GM21381 (cell line): Measurements from ENCODE around the gene DCAF4.

Experiments used
- ATAC-seq: cut with Tn5 transposase; IDR thresholded peaks from one replicate; pipeline ENCODE4 v1.9.1; 2021; ENCODE audit warnings: mild to moderate bottlenecking, moderate library complexity; ENCODE audit not compliant: unreplicated experiment

The DCAF4 gene

DNA sequence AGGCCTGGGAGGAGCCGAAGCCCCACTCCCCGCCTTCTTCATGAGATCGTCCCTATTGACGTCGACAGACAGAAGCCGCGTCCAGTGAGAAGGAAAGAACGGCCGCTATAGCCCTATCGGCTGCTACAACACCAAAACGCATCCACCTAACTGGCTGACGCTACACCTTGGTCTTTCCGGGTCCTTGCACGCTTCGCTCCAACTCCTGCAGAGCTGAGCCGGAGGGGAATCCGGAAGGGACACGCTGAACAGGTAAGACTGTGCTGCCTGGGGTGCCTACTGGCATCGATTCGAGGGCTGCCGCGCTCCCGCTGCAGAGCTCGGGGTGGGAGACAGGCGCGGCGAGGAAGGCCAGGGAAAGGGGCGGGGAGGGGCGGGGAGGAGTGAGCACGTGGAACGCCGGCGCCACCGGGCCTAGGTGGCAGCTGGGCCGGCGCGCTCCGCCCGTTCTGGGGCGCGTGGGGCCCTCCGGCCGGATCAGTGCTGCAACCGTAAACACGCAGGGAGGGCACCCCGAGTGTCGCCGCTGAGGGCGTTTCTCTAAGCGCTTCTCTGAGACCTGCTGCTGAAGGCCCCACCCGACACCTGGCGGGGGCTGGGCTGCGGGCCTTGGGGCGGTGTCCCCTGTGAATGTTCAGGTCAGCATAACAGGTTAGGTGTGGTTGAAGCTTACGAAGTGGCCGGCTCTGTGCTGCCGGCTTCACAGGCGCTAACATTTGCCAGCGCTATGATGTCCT is at the start of gene DCAF4:
Gene DCAF4 (plus strand): TSS at position 173 of the 737 bp plus-strand sequence. CDS start 11,515 bp downstream, outside the sequence.
- peak; percentile 96 for ATAC-seq

DNA sequence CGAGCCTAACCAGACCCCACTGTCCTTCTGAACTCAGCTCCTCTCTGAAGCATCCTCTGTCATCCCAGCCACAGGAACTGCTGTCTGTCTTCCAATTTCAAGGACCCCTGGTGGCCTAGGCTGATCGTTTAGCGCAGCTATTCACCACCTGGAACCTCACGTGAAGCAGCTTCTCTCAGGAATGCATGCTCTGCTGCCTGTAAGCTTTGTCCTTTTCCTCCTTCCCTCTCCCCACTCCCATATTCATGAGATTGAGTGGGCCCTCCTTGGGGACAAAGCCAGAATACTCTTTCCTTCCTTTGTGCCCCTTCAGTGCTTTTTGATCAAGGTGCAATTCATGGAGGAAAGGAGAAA is 49.6 kb upstream of the DCAF4 start:
- no peak for ATAC-seq

GRCh38 chr14:72878746-72879145 is 47.5 kb upstream of the DCAF4 start:
- no peak for ATAC-seq

DNA sequence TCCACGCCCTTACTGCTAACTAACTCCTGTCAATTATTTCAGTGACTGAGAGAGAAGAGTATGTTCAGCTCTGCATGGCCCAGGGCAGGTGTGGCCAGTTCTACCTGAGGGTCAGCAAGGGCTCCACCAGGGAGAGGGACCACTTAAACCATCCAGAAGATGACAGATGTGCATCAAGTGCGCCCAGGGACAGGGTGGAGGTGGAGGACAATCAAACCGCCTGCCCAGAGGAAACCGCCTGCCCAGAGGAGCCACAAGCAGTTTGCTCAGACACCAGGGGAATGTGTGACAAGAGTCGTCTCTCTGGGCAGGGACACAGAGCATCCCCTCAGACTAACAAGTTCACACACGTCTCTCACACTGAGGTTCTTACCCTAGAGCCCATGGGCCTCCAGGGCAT is 46.8 kb upstream of the DCAF4 start:
- ATAC-seq, result no peak

GRCh38 chr14:72880164-72880563 is 46.1 kb upstream of the DCAF4 start:
- ATAC-seq, result no peak

- no peak for ATAC-seq
Observed at GRCh38 chr14:72880820-72881219, 45.4 kb upstream of the DCAF4 start.

DNA sequence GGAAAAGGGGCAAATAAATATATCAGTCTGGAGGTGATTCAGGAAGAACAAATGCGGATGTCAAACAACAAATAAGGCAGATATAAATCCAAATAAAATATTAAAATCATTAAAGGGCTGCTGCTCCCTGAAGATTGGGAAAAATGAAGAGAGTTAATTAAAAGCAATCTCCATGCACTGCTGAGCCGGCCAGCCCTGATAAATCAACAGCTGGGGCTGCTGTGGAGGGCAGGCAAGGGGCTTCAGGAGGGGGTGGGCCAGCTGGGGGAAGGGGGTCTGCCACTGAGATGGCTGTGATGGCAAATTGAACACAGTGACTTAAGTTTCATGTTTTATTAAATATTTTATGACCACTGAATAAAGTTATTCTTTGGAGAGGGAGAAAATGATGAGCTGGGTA is 44.7 kb upstream of the DCAF4 start:
- no peak for ATAC-seq

DNA sequence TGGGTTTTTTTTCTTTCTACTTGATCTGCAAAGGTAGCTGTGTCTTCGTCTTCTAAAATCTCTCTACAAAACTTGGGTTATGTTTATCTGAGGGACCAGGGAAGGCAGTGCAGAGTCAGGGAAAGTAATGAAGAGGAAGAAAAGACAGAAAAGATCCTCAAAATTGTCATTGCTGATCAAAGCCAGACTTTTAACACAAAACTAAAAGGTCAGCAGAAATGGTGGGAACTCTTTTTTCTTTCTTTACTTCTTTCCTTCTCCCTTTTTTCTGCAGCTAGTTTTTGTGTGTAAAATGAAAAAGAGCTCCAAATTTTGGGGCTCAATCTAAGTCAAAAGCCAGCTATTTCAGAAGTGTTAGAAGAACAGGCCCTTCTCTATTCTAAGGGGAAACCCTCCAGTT is 44.2 kb upstream of the DCAF4 start:
- ATAC-seq, result no peak

DNA sequence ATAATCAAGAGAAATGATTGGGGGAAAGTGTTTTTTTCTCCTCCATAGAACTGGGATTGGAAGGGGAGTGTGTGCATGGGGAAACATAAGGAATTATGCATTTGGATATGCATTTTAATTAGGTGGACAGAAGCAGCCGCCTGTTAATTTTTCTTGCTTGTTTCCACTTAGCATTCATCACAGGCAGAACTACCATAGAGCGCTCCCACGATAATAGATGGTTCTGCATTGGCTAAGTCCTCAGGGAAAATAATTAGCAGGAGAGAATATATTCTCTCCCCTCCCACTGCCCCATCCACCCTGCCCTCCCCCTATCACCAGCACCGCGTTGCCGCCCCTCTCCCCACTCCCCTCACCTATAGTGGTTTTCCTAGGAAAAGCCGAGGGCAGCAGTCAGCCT is 43.8 kb upstream of the DCAF4 start:
- no peak for ATAC-seq

GRCh38 chr14:72883109-72883508 is 43.2 kb upstream of the DCAF4 start:
- ATAC-seq, result no peak

DNA sequence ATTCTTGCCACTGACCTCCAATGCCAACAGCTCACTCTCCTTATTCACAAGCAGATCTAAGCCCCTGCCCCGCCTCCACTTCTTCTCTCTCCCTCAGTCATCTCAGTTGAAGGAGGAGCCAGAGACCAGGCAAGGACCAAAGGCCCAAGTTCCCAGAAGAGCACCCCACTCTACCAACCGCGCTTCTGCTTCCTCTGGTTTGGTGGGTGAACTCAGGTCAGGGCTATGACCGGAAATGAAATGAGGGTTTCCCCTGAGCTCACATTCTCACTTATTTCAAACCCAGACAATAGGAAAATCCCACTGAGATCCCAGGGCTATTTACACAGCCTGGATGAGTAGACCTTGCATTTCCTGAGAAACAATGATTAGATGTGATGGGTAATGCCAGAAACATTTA is 42.3 kb upstream of the DCAF4 start:
- peak; percentile 76 for ATAC-seq

GRCh38 chr14:72884386-72884785 is 41.9 kb upstream of the DCAF4 start:
- ATAC-seq, result no peak

- ATAC-seq, result no peak
Observed at GRCh38 chr14:72887514-72887913, 38.8 kb upstream of the DCAF4 start.

GRCh38 chr14:72888192-72888591 is 38.1 kb upstream of the DCAF4 start:
- ATAC-seq, result no peak

- ATAC-seq, result no peak
Observed at GRCh38 chr14:72888636-72889201, 37.5 kb upstream of the DCAF4 start.

DNA sequence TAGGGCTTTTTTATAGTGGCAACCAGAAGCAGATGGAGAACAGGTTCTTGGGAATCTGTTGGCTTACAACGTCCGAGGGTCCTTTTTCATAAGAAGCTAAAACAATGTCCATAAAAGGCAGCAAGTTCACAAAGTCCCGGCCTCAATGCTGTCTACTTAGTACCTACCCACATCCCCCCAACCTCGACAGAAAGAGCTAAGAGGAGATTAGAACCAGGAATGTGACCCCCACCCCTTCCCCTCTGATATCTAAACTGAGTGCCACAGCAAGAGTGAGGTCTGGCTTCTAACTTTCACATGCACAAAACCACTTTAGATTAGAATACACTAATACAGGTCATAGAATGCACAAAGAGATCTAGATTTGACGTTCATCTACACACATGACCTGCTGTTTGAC is 36.9 kb upstream of the DCAF4 start:
- no peak for ATAC-seq

DNA sequence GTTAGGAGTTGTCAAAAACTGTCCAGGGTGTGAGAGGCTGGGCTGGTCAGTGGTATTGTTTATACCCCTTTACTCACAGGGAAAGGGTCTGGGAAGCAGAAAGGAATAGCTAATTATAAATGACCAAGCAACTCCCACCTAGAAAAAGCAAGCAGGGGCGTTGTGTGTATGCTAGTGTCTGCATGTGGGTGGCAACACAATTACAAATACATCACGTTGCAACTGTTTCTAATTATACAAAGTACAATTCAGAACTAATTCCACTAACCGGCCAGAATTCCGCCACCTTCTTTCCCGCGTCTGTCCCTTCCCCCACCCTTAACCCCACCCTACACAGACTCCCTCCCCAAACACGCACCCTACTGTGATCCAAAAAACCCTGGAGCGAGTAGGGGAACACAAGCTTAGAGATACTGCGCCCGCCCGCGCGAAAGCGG is 34.6 kb upstream of the DCAF4 start:
- ATAC-seq, result no peak

GRCh38 chr14:72892103-72892878 is 34.0 kb upstream of the DCAF4 start:
- ATAC-seq, result no peak

GRCh38 chr14:72892879-72893635 is 33.2 kb upstream of the DCAF4 start:
- ATAC-seq, result no peak

DNA sequence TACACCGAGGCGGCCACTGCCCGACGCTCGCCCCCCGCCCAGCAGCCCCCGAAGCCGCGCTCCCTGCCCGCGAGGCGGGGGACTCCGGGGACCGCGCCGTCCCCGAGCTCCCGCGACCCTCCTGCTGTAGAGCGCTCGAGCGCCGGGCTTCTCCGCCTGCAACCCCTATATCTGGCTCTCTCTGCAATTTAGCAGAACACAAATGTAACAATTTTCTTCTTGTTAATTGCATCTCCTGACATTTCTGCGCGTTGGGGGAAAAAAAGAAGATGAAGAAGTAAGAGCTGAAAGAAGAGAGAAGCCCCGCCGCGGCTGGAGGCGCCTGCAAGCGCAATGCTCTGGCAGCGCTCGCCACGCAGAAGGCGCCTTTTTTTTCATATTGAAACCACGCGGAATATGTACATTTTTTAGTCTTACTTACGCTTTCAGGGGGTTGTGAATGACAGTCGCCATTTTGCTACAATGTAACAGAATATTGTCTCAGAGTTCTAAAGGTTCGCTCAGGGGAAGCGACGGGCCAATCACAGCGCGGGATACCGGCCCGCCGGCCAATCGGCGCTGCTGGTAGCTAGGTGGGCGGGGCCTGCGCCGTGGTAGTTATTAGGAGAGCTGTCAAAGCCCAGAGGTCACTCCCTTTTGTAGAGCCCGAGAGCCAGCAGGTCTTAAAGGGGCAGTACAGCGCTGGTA is 32.5 kb upstream of the DCAF4 start, which contains the start of gene DPF3:
Gene DPF3 (minus strand): TSS at position 466 of the 687 bp plus-strand sequence. CDS start 13 bp downstream, at position 453.
- peak; percentile 91 for ATAC-seq

DNA sequence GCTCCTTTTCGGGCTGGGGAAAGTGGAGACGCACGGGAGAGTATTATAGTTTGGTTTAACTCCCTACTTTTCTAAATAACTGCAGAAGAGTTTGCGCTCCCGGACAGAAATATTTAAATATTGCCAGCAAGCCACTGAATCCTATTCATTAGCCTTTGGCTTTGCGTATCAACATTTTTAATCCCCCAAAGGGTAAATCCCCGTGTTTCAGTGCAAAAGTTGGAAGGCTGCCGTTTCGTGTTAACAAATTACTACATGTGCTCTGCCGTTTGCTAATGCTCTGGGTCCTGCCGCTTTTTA is 32.0 kb upstream of the DCAF4 start:
- no peak for ATAC-seq
